ENCODE data around the gene WDPCP.
"Not testable (repeated sequence)": the region's sequence is repeated elsewhere in the genome, so short reads cannot be mapped to it uniquely, and the experiment has no call there.

The WDPCP gene

GRCh38 chr2:63092401-63092800 lies 495.9 kb downstream of the WDPCP start:
- no peak for DNase-seq

DNA sequence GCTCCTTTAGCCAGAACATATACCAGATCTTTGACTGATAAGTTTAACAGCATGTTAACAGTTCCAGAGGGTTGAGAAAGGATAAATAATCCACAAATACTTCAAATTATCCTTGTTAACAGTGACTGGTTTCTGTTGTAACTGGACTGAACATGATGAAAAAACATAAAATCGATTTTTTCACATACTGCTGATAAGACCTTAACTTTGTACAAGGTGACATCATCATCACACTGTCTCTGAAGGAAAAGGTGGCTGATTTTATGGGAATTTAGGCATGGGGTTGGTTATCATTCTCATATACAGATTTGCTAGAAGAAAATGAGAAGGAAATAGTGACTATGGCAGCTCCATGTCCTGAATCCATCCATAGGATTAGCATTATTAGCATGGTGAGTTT lies 501.6 kb downstream of the WDPCP start:
- no peak for DNase-seq

DNA sequence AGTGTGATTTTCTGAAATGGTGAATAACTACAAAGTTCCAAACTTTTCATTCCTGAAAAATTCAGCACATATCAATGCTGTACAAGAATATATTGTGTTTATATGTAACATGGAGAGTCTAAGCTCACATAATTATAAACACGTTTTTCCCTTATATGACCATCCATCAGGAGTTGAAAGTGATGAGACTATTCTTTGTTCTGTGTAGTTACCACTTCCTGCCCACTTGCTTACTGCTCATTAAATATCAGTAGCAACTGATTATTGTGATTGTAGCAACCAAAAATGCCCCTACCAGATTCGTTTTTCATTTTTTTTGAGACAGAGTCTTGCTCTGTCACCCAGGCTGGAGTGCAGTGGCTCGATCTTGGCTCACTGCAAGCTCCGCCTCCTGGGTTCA lies 506.9 kb downstream of the WDPCP start:
- no peak for DNase-seq

DNA sequence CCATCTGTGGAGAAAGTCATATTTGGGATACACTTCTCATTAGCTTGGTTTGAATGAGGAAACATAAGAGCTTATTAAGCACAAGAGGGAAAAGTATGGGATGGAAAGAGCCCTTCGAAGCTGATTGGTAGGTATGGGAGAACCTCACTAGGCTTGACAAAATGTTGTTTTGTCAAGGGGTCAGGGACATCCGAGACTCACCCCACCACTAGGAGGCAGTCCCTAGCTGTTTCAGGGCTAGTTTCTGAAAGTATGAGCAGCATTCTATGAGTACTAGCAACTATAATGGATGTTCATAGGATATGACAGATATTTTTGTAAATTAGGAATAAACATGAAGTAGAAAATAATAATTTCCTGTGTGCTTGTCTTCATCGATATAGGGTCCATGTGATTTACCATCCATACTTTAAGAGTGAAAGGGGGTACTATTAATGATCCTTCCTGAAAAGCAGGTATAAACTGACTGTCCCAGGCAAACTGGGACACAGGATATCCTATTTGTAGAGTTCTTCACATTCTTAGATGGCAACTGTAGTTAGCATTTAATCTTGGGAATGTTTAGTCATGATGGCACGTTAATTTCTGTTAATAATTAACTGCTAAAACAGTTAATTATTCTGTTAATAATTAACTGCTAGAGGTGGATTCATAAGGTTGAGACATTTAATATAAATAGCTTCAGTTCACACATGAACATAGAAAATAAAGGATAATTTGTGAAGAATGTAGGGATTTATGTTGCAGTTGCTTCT lies 509.2 kb downstream of the WDPCP start:
- DNase-seq: no peak

GRCh38 chr2:63074399-63074798 lies 513.9 kb downstream of the WDPCP start:
- DNase-seq: not testable (repeated sequence)

- DNase-seq: no peak
Measured at GRCh38 chr2:63073994-63074393, 514.3 kb downstream of the WDPCP start.

- no peak for DNase-seq
Measured at GRCh38 chr2:63071664-63072063, 516.6 kb downstream of the WDPCP start.
